UCSD-AML1 (cell line): ENCODE results near the gene TRIM34.
"Not testable (repeated sequence)": the region's sequence is repeated elsewhere in the genome, so short reads cannot be mapped to it uniquely, and the experiment has no call there.

Experiments
- DNase-seq: peaks from one replicate; lab custom pipeline; 2025; ENCODE audit not compliant: unreplicated experiment; lab: John Stamatoyannopoulos, UW

The TRIM34 gene

GRCh38 chr11:5684036-5684645 is 59.3 kb downstream of the TRIM34 start:
- DNase-seq = no peak

GRCh38 chr11:5684646-5685362 is 60.0 kb downstream of the TRIM34 start, which contains the start of gene TRIM5:
Gene TRIM5 (minus strand): TSS chr11:5685074. CDS start chr11:5680177, 4,897 bp downstream.
- peak; percentile 78 for DNase-seq

DNA sequence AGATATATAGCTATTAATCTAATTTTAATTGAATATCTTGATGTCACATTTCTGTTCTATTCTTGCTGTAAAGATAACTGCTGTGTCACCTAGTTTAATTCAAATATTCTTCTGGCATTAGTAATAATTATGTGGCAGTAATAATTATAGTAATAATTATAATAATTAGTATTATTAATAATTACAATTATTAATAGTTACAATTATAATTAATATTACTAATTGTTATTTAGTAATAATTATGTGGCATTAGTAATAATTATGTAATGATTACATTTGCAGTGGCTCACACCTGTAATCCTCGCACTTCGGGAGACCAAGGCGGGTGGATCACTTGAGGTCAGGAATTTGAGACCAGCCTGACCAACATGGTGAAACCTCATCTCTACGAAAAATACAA is 61.6 kb downstream of the TRIM34 start:
- no peak for DNase-seq

DNA sequence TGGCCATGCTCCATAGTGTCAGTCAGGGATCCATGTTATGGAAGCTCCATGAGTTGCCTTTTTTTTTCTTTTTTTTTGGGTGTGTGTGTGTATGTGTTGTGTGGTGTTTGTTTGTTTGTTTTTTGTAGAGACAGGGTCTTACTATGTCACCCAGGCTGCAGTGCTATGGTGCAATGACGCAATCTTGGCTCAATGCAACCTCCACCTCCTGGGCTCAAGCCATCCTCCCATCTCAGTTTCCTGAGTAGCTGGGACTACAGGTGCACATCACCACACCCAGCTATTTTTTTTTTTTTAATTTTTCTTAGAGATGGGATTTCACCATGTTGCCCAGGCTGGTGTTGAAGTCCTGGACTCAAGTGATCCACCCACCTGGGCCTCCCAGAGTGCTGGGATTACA is 63.7 kb downstream of the TRIM34 start:
- DNase-seq = no peak

GRCh38 chr11:5689551-5689983 is 64.8 kb downstream of the TRIM34 start, which contains the start of gene TRIM22:
Gene TRIM22 (plus strand): TSS chr11:5689790. CDS start chr11:5696233, 6,443 bp downstream.
- peak; percentile 36 for DNase-seq

DNA sequence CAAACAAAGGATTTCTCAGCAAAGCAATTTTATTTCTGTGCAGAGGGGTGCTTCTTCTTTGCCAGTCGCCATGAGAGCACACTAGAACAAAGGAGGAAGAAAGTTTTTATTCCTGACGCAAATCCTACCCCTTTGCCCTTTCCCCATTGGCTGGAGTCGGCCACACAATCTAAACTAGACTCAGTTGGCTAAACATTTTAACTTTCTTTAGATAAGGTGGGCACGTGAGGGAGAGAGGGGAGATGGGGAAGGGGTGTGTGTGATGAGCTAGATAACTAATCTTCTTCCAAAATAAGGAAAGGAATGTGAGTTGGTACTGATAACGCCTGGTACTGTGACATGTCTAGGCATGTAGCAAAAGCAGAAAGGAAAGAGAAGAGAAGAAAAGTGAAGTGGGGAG is 65.4 kb downstream of the TRIM34 start:
- peak; percentile 27 for DNase-seq

GRCh38 chr11:5690736-5691135 is 65.9 kb downstream of the TRIM34 start:
- peak; percentile 23 for DNase-seq

- DNase-seq = not testable (repeated sequence)
Measured at GRCh38 chr11:5691238-5691963, 66.6 kb downstream of the TRIM34 start.

DNA sequence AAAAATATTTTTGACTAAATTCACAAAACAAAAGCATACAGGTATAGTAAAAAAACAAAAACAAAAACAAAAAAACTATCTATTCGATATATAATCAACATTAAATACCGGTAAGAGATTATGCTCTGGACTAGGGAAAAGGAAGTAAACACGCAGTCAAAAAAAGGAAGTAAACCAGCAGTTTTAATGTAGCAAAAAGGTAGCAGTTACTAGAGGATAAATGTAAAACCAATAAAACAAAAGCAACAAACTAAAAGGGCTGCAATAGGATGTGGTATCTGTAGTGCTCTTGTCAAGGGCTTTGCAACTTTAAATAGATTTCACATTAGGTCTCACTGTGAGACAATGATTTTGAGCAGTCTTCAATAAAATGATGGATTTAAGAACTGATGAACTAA is 67.2 kb downstream of the TRIM34 start:
- DNase-seq = no peak
